NB4 (cell line): ENCODE data around the gene POLL.

Experiments used
- CTCF ChIP-seq: IDR thresholded peaks from one replicate; pipeline ENCODE4 v1.5.1; 2012; ENCODE audit warnings: low read depth, low read length
- MYC ChIP-seq: IDR thresholded peaks from 2 replicates; pipeline ENCODE4 v1.6.1; 2011; ENCODE audit warnings: low read depth, low read length
- POLR2A ChIP-seq: IDR thresholded peaks from 2 replicates; pipeline ENCODE4 v1.6.1; 2011; ENCODE audit warnings: mild to moderate bottlenecking; ENCODE audit not compliant: insufficient read length; ENCODE audit errors: extremely low read depth
- TF ChIP-seq, protein P1 (sequence below): IDR thresholded peaks from 2 replicates; pipeline ENCODE4 v1.6.1; 2011; ENCODE audit warnings: low read depth, low read length

- TF ChIP-seq POLR2A (no peak), CTCF (no peak), MYC (no peak)
- TF ChIP-seq, protein P1, sequence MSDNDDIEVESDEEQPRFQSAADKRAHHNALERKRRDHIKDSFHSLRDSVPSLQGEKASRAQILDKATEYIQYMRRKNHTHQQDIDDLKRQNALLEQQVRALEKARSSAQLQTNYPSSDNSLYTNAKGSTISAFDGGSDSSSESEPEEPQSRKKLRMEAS = no peak
Observed at GRCh38 chr10:101545898-101546297, 42.2 kb downstream of the POLL start.
